22Rv1 (cell line): Measurements from ENCODE around the gene MAML3.

Source experiments
- ZFX ChIP-seq: fragments of 450-650 bp; IDR thresholded peaks from 2 replicates; pipeline ENCODE4 v1.6.1; 2017; ENCODE audit warnings: antibody characterized with exemption, borderline replicate concordance
- TF ChIP-seq, protein P1 (sequence below): fragments of 450-650 bp; IDR thresholded peaks from 2 replicates; pipeline ENCODE4 v1.5.1; 2017; ENCODE audit warnings: mild to moderate bottlenecking

DNA sequence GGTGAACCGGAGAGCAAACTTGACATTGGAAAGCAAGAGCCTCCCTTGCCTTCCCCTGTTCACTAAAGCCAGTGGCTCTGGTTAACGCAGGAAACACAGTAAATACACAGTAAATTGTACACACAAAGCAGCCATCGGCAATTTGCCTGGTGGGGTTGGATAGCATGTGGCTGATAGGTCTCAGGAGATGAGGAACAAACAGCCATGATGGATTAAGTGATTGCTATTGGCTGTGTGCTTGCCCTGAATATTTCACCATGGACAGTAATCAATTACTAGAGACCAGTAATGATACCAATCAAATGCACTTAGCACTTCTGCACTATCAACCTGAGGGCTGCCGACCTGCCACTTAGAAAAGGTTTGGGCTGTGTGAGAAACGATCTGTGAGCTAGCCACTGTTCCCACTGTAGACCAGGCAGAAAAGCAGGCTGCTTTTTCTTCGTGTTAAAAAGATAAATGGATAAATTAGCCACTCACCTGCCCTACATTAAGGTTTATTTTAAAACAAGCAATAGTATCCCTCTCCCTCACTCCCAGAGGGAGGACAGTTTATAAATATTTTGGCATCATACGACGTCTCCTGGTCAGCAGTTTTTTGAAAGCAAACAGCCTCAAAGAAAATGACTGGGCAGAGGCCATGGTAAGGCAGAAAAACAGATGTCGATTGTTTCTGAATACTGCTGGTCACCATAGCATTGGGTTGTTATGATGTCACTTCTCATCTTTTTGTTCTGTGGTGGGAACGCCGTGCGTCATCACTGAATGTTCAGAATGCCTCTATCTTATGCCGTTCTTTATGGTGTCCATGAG lies 167.1 kb downstream of the MAML3 start:
- TF ChIP-seq, protein P1, sequence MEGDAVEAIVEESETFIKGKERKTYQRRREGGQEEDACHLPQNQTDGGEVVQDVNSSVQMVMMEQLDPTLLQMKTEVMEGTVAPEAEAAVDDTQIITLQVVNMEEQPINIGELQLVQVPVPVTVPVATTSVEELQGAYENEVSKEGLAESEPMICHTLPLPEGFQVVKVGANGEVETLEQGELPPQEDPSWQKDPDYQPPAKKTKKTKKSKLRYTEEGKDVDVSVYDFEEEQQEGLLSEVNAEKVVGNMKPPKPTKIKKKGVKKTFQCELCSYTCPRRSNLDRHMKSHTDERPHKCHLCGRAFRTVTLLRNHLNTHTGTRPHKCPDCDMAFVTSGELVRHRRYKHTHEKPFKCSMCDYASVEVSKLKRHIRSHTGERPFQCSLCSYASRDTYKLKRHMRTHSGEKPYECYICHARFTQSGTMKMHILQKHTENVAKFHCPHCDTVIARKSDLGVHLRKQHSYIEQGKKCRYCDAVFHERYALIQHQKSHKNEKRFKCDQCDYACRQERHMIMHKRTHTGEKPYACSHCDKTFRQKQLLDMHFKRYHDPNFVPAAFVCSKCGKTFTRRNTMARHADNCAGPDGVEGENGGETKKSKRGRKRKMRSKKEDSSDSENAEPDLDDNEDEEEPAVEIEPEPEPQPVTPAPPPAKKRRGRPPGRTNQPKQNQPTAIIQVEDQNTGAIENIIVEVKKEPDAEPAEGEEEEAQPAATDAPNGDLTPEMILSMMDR: no peak
- TF ChIP-seq ZFX: no peak
